Fibroblast of lung (primary cell): Measurements from ENCODE around the gene USH1C. TPM values are rescaled to one million over a fixed set of nuclear protein-coding genes. Genes with fewer than 3 reads are reported as not detected.

Experiments
- DNase-seq, 2 donors: peaks; one replicate each; pipeline versions ENCODE4 v3.0.0 to v3.0.0-alpha.2; 2010; ENCODE audit warnings: low read depth in 2 of 2
- H2AFZ ChIP-seq: 2 replicates; pipeline ENCODE4 v1.5.1; 2012; ENCODE audit warnings: low read length, control low read depth, inconsistent platforms
- H3K27ac ChIP-seq: 2 replicates; pipeline ENCODE4 v1.5.1; 2011; ENCODE audit warnings: low read length, control low read depth; ENCODE audit not compliant: insufficient read depth
- H3K27me3 ChIP-seq: 2 replicates; pipeline ENCODE4 v1.5.1; 2011; ENCODE audit warnings: mild to moderate bottlenecking, low read length; ENCODE audit not compliant: control insufficient read depth, insufficient read depth
- H3K36me3 ChIP-seq: 2 replicates; pipeline ENCODE4 v1.5.1; 2011; ENCODE audit warnings: low read length; ENCODE audit not compliant: control insufficient read depth, insufficient read depth
- H3K4me1 ChIP-seq: 2 replicates; pipeline ENCODE4 v1.5.1; 2011; ENCODE audit warnings: low read length; ENCODE audit not compliant: control insufficient read depth, insufficient read depth; ENCODE audit errors: extremely low read depth
- H3K4me2 ChIP-seq: 2 replicates; pipeline ENCODE4 v1.5.1; 2011; ENCODE audit warnings: low read length, control low read depth; ENCODE audit not compliant: insufficient read depth; ENCODE audit errors: extremely low read depth
- H3K4me3 ChIP-seq, 4 experiments: fragments of 200-600 bp in 1 of 4; sonication (generic) in 1 of 4; replicated peaks in 1 of 4; 2 replicates each; pipeline ENCODE4 v1.5.1; 2011 to 2016; ENCODE audit warnings: low read length in 4 of 4, low read depth in 3 of 4, mild to moderate bottlenecking in 3 of 4, control low read depth in 2 of 4, inconsistent platforms in 1 of 4, mixed read lengths in 1 of 4; ENCODE audit not compliant: insufficient read depth in 1 of 4; ENCODE audit errors: control extremely low read depth in 1 of 4
- H3K79me2 ChIP-seq: 2 replicates; pipeline ENCODE4 v1.5.1; 2012; ENCODE audit warnings: mild to moderate bottlenecking, low read length, inconsistent platforms; ENCODE audit not compliant: control insufficient read depth, insufficient read depth
- H3K9ac ChIP-seq: 2 replicates; pipeline ENCODE4 v1.5.1; 2011; ENCODE audit warnings: mild to moderate bottlenecking, low read length, control low read depth; ENCODE audit not compliant: insufficient read depth
- H3K9me3 ChIP-seq: 2 replicates; pipeline ENCODE4 v1.5.1; 2012; ENCODE audit warnings: low read depth, low read length; ENCODE audit not compliant: control insufficient read depth, insufficient read depth
- H4K20me1 ChIP-seq: 2 replicates; pipeline ENCODE4 v1.5.1; 2011; ENCODE audit warnings: low read length; ENCODE audit not compliant: control insufficient read depth, insufficient read depth; ENCODE audit errors: extremely low read depth
- CTCF ChIP-seq, 2 donors: IDR thresholded peaks in 1 of 2; conservative IDR thresholded peaks in 1 of 2; 1 replicate in 1 of 2; 2 replicates in 1 of 2; pipeline ENCODE4 v1.5.1; 2011 to 2012; ENCODE audit warnings: low read length in 2 of 2, control low read depth in 1 of 2, inconsistent platforms in 1 of 2, low read depth in 1 of 2, mild to moderate bottlenecking in 1 of 2
- EZH2 ChIP-seq: IDR thresholded peaks from 2 replicates; pipeline ENCODE4 v1.5.1; 2012; ENCODE audit warnings: low read length, control low read depth, mild to moderate bottlenecking; ENCODE audit errors: missing control alignments
- polyA plus RNA-seq, 2 donors: library from polyadenylated mRNA; depleted of rRNA in 1 of 2; stranded (reverse) in 1 of 2; unstranded in 1 of 2; fragments of >200 nt; gene quantifications; 2 replicates each; pipeline ENCODE4 v1.2.1, GENCODE V29; 2011 to 2012; ENCODE audit warnings: missing spikeins in 1 of 2
- total RNA-seq: library from RNA; depleted of rRNA; stranded (reverse); fragments of >200 nt; gene quantifications from 2 replicates; pipeline ENCODE4 v1.2.1, GENCODE V29; 2014

The USH1C gene
- total and polyA plus RNA-seq, 2 donors (not counting 1 experiment from before 2014, with no cell fraction given) = not detected

GRCh38 chr11:17507773-17508172, 36.4 kb downstream of the USH1C start:
- no peak overlapping the region for H3K27ac ChIP-seq

DNA sequence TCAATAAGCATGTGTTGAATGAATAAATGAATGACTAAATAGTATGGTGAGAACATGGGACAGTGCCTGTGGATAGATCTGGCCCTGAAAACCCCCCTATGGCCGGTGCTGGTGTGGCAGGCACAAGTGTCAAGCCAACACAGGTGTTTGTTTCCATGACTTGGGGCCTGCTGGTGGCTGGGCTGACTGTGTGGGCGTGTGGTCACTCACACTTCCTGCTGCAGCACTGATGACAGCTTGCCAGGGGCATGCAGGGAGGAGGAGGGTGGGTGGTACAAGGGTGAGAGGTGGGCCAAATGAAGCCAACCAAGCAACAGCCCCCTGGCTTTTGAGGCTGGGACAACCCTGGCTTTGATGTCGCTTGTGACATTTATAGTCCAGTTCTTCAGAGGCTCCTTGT, 37.3 kb downstream of the USH1C start:
- no peak overlapping the region for H3K4me2 ChIP-seq
- no peak for DNase-seq
- H4K20me1 ChIP-seq = no peaks in the 10 kb centered on the region
- H2AFZ ChIP-seq = no peak overlapping the region
- TF ChIP-seq EZH2 (no peak), CTCF (conservative IDR thresholded peaks at IDR 0.05 in 1 of 2, IDR thresholded peaks at IDR 0.05 in 1 of 2; ENCODE audit: low read depth in 1 of 2, low read length in 2 of 2) (no peak)
- H3K36me3 ChIP-seq = no peaks in the 10 kb centered on the region
- no peaks in the 10 kb centered on the region for H3K79me2 ChIP-seq
- H3K4me3 ChIP-seq = no peak overlapping the region
- H3K9ac ChIP-seq = no peak overlapping the region
- H3K4me1 ChIP-seq = no peaks in the 10 kb centered on the region
- H3K27ac ChIP-seq = no peak overlapping the region
- H3K27me3 ChIP-seq = no peaks in the 10 kb centered on the region
- H3K9me3 ChIP-seq = no peaks in the 10 kb centered on the region

More at GRCh38 chr11:17507773-17508172, 36.4 kb downstream of the USH1C start:
- Histone ChIP-seq H3K79me2 (no peaks in the 10 kb centered on the region), H3K4me2 (no peak overlapping the region), H3K27me3 (no peaks in the 10 kb centered on the region), H2AFZ (no peak overlapping the region), H3K36me3 (no peaks in the 10 kb centered on the region), H3K9me3 (no peaks in the 10 kb centered on the region), H4K20me1 (no peaks in the 10 kb centered on the region), H3K4me3 (no peak overlapping the region), H3K4me1 (no peaks in the 10 kb centered on the region), H3K9ac (no peak overlapping the region)
- TF ChIP-seq CTCF (conservative IDR thresholded peaks at IDR 0.05 in 1 of 2, IDR thresholded peaks at IDR 0.05 in 1 of 2; ENCODE audit: low read depth in 1 of 2, low read length in 2 of 2) = no peak
- no peak for TF ChIP-seq EZH2
- no peak for DNase-seq

GRCh38 chr11:17506314-17506713, 37.9 kb downstream of the USH1C start:
- no peak overlapping the region for H2AFZ ChIP-seq
- no peak overlapping the region for H3K27ac ChIP-seq
- H4K20me1 ChIP-seq = no peaks in the 10 kb centered on the region
- no peaks in the 10 kb centered on the region for H3K4me1 ChIP-seq
- no peak for DNase-seq
- no peaks in the 10 kb centered on the region for H3K36me3 ChIP-seq
- no peak overlapping the region for H3K4me3 ChIP-seq
- H3K9me3 ChIP-seq = no peaks in the 10 kb centered on the region
- H3K27me3 ChIP-seq = no peaks in the 10 kb centered on the region
- no peak overlapping the region for H3K9ac ChIP-seq
- no peak overlapping the region for H3K4me2 ChIP-seq
- TF ChIP-seq EZH2 = no peak
- no peak for TF ChIP-seq CTCF (conservative IDR thresholded peaks at IDR 0.05 in 1 of 2, IDR thresholded peaks at IDR 0.05 in 1 of 2; ENCODE audit: low read depth in 1 of 2, low read length in 2 of 2)
- H3K79me2 ChIP-seq = no peaks in the 10 kb centered on the region
